Neural cell (in vitro differentiated cells): Measurements from ENCODE around the gene FAM217A. TPM values are rescaled to one million over a fixed set of nuclear protein-coding genes. Genes with fewer than 3 reads are reported as not detected.

Experiments
- H2AFZ ChIP-seq: fragments of 200-600, 300-800 bp; sonication (generic), shearing (Covaris generic); 2 replicates; pipeline ENCODE4 v1.6.0; 2014; ENCODE audit warnings: low read depth, mild to moderate bottlenecking, antibody characterized with exemption, low read length, moderate library complexity
- H3F3A ChIP-seq: fragments of 200-600 bp; shearing (Covaris generic); 2 replicates; pipeline ENCODE4 v1.6.1; 2016; ENCODE audit warnings: mild to moderate bottlenecking, moderate library complexity, mixed read lengths, antibody characterized with exemption, low read length; ENCODE audit not compliant: insufficient read depth, poor library complexity, severe bottlenecking
- H3K27ac ChIP-seq: fragments of 200-600, 300-800 bp; sonication (generic), shearing (Covaris generic); 2 replicates; pipeline ENCODE4 v1.5.1; 2014; ENCODE audit warnings: mild to moderate bottlenecking, low read length, moderate library complexity
- H3K27me3 ChIP-seq: fragments of 300-800, 200-600 bp; sonication (generic), shearing (Covaris generic); 2 replicates; pipeline ENCODE4 v1.6.0; 2014; ENCODE audit warnings: mild to moderate bottlenecking, low read depth, low read length, moderate library complexity; ENCODE audit not compliant: insufficient read depth
- H3K36me3 ChIP-seq: fragments of 300-800, 200-600 bp; sonication (generic), shearing (Covaris generic); 2 replicates; pipeline ENCODE4 v1.5.1; 2014; ENCODE audit warnings: mild to moderate bottlenecking, antibody characterized with exemption, low read length, moderate library complexity; ENCODE audit not compliant: insufficient read depth
- H3K4me2 ChIP-seq: fragments of 300-800, 200-600 bp; sonication (generic), shearing (Covaris generic); 2 replicates; pipeline ENCODE4 v1.6.0; 2014; ENCODE audit warnings: mild to moderate bottlenecking, low read length
- H3K4me3 ChIP-seq: fragments of 300-800, 200-600 bp; sonication (generic), shearing (Covaris generic); 2 replicates; pipeline ENCODE4 v1.5.1; 2014; ENCODE audit warnings: mild to moderate bottlenecking, low read length, moderate library complexity
- H3K79me2 ChIP-seq: fragments of 200-600 bp; shearing (Covaris generic); replicated peaks from 2 replicates; pipeline ENCODE4 v1.6.0; 2014; ENCODE audit warnings: mild to moderate bottlenecking, low read length, moderate library complexity; ENCODE audit not compliant: insufficient read depth
- H3K9ac ChIP-seq: fragments of 300-800, 200-600 bp; sonication (generic), shearing (Covaris generic); 2 replicates; pipeline ENCODE4 v1.6.1; 2016; ENCODE audit warnings: mild to moderate bottlenecking, low read length, mixed read lengths
- H3K9me2 ChIP-seq: fragments of 200-600 bp; shearing (Covaris generic); 2 replicates; pipeline ENCODE4 v1.6.1; 2016; ENCODE audit warnings: mild to moderate bottlenecking, low read length, mixed read lengths; ENCODE audit not compliant: insufficient read depth
- H3K9me3 ChIP-seq: fragments of 200-600, 300-800 bp; sonication (generic), shearing (Covaris generic); 2 replicates; pipeline ENCODE4 v1.6.1; 2016; ENCODE audit warnings: mild to moderate bottlenecking, mixed run types, low read length, moderate library complexity, mixed read lengths
- H4K20me1 ChIP-seq: fragments of 200-600 bp; shearing (Covaris generic); 2 replicates; pipeline ENCODE4 v1.6.1; 2016; ENCODE audit warnings: mild to moderate bottlenecking, mixed run types; ENCODE audit not compliant: insufficient read depth
- CTCF ChIP-seq: fragments of 450-650 bp; IDR thresholded peaks from 2 replicates; pipeline ENCODE4 v1.5.1; 2014; ENCODE audit warnings: antibody characterized with exemption, mild to moderate bottlenecking, moderate library complexity; ENCODE audit not compliant: poor library complexity, severe bottlenecking
- EP300 ChIP-seq: fragments of 450-650 bp; conservative IDR thresholded peaks from 2 replicates; pipeline ENCODE4 v1.6.1; 2014; ENCODE audit warnings: antibody characterized with exemption, mild to moderate bottlenecking, moderate library complexity; ENCODE audit not compliant: poor library complexity, severe bottlenecking
- EZH2 ChIP-seq: fragments of 200-600, 300-800 bp; shearing (Covaris generic), sonication (generic); IDR thresholded peaks from 2 replicates; pipeline ENCODE4 v1.6.1; 2014; ENCODE audit warnings: antibody characterized with exemption, low read length, borderline replicate concordance, mild to moderate bottlenecking; ENCODE audit not compliant: insufficient read depth, poor library complexity, severe bottlenecking
- MXI1 ChIP-seq: fragments of 450-650 bp; conservative IDR thresholded peaks from 2 replicates; pipeline ENCODE4 v1.6.1; 2014; ENCODE audit warnings: antibody characterized with exemption, mild to moderate bottlenecking; ENCODE audit not compliant: poor library complexity, severe bottlenecking
- POLR2AphosphoS5 ChIP-seq: IDR thresholded peaks from 2 replicates; pipeline ENCODE4 v1.6.1; 2012
- RAD21 ChIP-seq: fragments of 450-650 bp; conservative IDR thresholded peaks from 2 replicates; pipeline ENCODE4 v1.6.1; 2014; ENCODE audit warnings: antibody characterized with exemption, mild to moderate bottlenecking, moderate library complexity
- REST ChIP-seq: IDR thresholded peaks from 2 replicates; pipeline ENCODE4 v1.6.1; 2012; ENCODE audit warnings: borderline replicate concordance
- SMC3 ChIP-seq: fragments of 450-650 bp; conservative IDR thresholded peaks from 2 replicates; pipeline ENCODE4 v1.6.1; 2014; ENCODE audit warnings: antibody characterized with exemption, mild to moderate bottlenecking, moderate library complexity; ENCODE audit not compliant: poor library complexity
- TAF1 ChIP-seq: IDR thresholded peaks from 2 replicates; pipeline ENCODE4 v1.6.1; 2012; ENCODE audit warnings: low read depth
- polyA plus RNA-seq: library from polyadenylated mRNA; depleted of rRNA; stranded (reverse); fragments of >200 nt; gene quantifications from 2 replicates; pipeline ENCODE4 v1.2.3, GENCODE V29; 2014

The FAM217A gene
- polyA plus RNA-seq, 1 donor from 2014 or later, result not detected

GRCh38 chr6:4105980-4106536 is 27.1 kb upstream of the FAM217A start:
- H3K27me3 ChIP-seq, result no peaks in the 10 kb centered on the region
- no peaks in the 10 kb centered on the region for H3K36me3 ChIP-seq
- H3K27ac ChIP-seq, result no peak overlapping the region
- no peaks in the 10 kb centered on the region for H3K79me2 ChIP-seq
- H4K20me1 ChIP-seq, result no peaks in the 10 kb centered on the region
- H3K9me3 ChIP-seq, result no peaks in the 10 kb centered on the region
- no peak overlapping the region for H3K9ac ChIP-seq
- no peaks in the 10 kb centered on the region for H3F3A ChIP-seq
- no peak for TF ChIP-seq TAF1
- no peak for TF ChIP-seq SMC3
- no peak for TF ChIP-seq POLR2AphosphoS5
- TF ChIP-seq MXI1, result no peak
- no peak for TF ChIP-seq EP300
- no peak for TF ChIP-seq RAD21
- no peak for TF ChIP-seq REST
- no peak for TF ChIP-seq CTCF
- no peak for TF ChIP-seq EZH2
- H3K4me2 ChIP-seq, result no peak overlapping the region
- no peak overlapping the region for H3K4me3 ChIP-seq
- no peaks in the 10 kb centered on the region for H3K9me2 ChIP-seq
- no peak overlapping the region for H2AFZ ChIP-seq

GRCh38 chr6:4103929-4104328 is 25.0 kb upstream of the FAM217A start:
- H3K9me3 ChIP-seq, result no peaks in the 10 kb centered on the region
- no peaks in the 10 kb centered on the region for H3K27me3 ChIP-seq
- TF ChIP-seq TAF1 (no peak), MXI1 (no peak), EP300 (no peak), RAD21 (no peak), REST (no peak), EZH2 (no peak), CTCF (no peak), SMC3 (no peak), POLR2AphosphoS5 (no peak)

More at GRCh38 chr6:4103929-4104328, 25.0 kb upstream of the FAM217A start:
- Histone ChIP-seq H3K4me3 (no peak overlapping the region), H3F3A (no peaks in the 10 kb centered on the region), H3K79me2 (no peaks in the 10 kb centered on the region), H3K4me2 (no peak overlapping the region), H3K36me3 (no peaks in the 10 kb centered on the region), H3K9ac (no peak overlapping the region), H4K20me1 (no peaks in the 10 kb centered on the region), H2AFZ (no peak overlapping the region), H3K9me2 (no peaks in the 10 kb centered on the region), H3K27ac (no peak overlapping the region)
